Upper lobe of left lung (tissue), 4 donors: Measurements from ENCODE around the gene DGCR8.

Source experiments
- POLR2A ChIP-seq, 4 donors: fragments of 450-650 bp; IDR thresholded peaks; one replicate each; pipeline ENCODE4 v1.5.1; 2016 to 2017; ENCODE audit warnings: antibody characterized with exemption in 4 of 4, mild to moderate bottlenecking in 2 of 4
- TF ChIP-seq, protein P1 (sequence below), 6 experiments: fragments of 450-650 bp in 4 of 6; fragments of 200-600 bp in 2 of 6; sonication (generic) in 2 of 6; IDR thresholded peaks; one replicate each; pipeline ENCODE4 v1.5.1; 2016 to 2019; ENCODE audit warnings: antibody characterized with exemption in 6 of 6

DNA sequence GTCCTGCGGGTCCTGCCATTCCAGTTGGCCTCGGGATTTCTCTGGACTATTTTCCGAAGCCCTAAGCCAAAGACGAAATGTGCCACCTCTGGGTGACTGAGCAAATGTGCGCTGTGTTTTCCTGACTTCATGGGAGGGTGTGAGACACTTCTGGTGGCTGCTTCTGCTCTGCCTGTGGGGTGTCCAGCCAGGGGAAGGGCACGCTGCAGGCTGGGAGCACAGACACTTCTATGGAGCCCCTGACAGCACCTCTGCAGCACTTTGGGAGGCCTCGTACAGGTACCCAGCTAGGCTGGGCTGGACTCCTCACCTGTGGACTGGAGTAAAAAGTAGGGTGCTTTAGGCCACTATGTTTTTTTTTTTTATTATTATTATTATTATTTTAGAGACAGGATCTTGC, 41.5 kb upstream of the DGCR8 start:
- TF ChIP-seq POLR2A (IDR thresholded peaks at IDR 0.05), result no peak
- TF ChIP-seq, protein P1, sequence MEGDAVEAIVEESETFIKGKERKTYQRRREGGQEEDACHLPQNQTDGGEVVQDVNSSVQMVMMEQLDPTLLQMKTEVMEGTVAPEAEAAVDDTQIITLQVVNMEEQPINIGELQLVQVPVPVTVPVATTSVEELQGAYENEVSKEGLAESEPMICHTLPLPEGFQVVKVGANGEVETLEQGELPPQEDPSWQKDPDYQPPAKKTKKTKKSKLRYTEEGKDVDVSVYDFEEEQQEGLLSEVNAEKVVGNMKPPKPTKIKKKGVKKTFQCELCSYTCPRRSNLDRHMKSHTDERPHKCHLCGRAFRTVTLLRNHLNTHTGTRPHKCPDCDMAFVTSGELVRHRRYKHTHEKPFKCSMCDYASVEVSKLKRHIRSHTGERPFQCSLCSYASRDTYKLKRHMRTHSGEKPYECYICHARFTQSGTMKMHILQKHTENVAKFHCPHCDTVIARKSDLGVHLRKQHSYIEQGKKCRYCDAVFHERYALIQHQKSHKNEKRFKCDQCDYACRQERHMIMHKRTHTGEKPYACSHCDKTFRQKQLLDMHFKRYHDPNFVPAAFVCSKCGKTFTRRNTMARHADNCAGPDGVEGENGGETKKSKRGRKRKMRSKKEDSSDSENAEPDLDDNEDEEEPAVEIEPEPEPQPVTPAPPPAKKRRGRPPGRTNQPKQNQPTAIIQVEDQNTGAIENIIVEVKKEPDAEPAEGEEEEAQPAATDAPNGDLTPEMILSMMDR (IDR thresholded peaks at IDR 0.05), result no peak
